Measurements from ENCODE around the gene AGAP1. TPM values are rescaled to one million over a fixed set of nuclear protein-coding genes. Genes with fewer than 3 reads are reported as not detected.
A peak's percentile ranks its signal among the peaks of the same experiment; 100 is the strongest.

AGAP1 gene
- total RNA-seq, 1 donor from 2014 or later = 20.4 TPM

DNA sequence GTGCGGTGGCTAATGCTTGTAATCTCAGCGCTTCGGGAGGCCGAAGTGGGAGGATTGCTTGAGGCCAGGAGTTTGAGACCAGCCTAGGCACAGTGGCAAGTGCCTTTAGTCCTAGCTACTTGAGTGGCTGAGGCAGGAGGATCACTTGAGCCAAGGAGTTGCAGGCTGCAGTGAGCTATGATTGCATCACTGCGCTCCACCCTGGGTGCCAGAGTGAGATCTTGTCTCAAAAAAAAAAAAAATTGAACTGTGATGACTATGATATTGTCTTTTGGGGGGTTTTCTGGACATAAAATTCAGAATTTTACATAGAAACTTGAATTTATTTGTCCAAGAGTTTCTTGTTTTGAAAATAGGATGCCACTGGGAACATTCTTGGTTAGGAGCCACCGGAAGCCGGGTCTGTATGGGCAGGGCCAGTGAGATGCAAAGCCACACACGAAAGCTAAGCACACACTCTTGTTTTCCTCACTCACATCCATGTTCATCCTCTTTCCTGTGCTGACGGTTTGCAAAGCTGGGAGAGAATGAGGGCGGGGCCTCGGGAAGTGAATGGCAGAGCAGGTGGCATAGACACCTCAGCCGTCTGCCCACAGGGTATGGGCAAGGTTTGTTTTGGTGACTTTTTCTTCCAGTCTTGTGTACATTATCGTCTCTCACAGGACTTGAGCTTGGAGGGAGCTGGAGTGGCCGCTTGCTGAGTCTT, 12.6 kb downstream of the AGAP1 start:
- Mint-ChIP-seq H3K4me3 (no peak overlapping the region), H3K9me3 (no peaks in the 10 kb centered on the region), H3K27me3 (ENCODE audit: insufficient read depth, low read depth) (peaks cover 2% of the 10 kb centered on the region), H3K27ac (peak overlapping the region; percentile 37), H3K4me1 (peaks cover 61% of the 10 kb centered on the region), H3K36me3 (peaks cover 4% of the 10 kb centered on the region)
- Histone ChIP-seq H3K36me3 (no peaks in the 10 kb centered on the region), H3K9ac (no peak overlapping the region), H3K27me3 (no peaks in the 10 kb centered on the region), H3K9me3 (ENCODE audit: low read depth) (no peaks in the 10 kb centered on the region), H3K4me1 (peaks cover 52% of the 10 kb centered on the region), H3K4me2 (no peak overlapping the region), H3K79me2 (ENCODE audit: low read depth) (peaks cover 100% of the 10 kb centered on the region), H3K4me3 (no peak overlapping the region), H3K27ac (no peak overlapping the region), H4K20me1 (ENCODE audit: low read depth) (peaks cover 68% of the 10 kb centered on the region), H3F3A (ENCODE audit: low read depth) (peaks cover 30% of the 10 kb centered on the region), H2AFZ (replicated peaks) (no peak overlapping the region)
- DNase-seq (ENCODE audit: low spot score) = no peak
- no peak for TF ChIP-seq EZH2 (IDR thresholded peaks at IDR 0.05)
- TF ChIP-seq EZH2phosphoT487 (IDR thresholded peaks at IDR 0.05) = no peak
- TF ChIP-seq CTCF (IDR thresholded peaks at IDR 0.05) = no peak

DNA sequence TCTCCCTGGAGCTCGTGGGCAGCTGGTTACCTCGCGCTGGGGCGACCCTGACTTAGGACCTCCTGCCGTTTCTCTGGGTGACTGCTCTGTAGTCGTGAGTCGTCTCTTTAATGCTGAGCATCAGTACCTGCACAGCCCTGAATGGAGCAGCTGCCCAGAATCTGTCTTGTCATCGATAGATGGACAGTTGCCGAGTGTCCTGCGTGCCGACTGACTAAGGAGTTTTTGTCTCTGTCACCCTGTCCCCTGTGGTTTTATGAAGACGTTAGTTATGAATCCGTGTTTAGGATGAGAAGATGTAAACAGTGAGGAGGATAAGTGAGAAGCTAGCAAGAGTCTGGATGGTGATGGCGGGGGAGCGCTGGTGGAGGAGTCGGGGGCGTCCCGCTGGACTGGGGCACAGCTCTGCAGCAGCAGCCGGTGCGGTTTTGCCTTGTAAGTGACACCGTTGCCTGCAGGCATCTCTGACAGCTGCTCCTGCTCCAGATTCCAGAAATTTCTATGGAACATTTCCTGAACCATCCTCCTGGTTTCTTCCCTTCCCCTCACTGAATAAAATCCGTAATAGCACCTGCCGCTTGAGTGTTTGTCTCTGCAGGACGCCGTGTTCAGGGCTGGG, 13.3 kb downstream of the AGAP1 start:
- Histone ChIP-seq H2AFZ (replicated peaks) (no peak overlapping the region), H3K4me2 (no peak overlapping the region), H3K79me2 (ENCODE audit: low read depth) (peaks cover 100% of the 10 kb centered on the region), H3K9me3 (ENCODE audit: low read depth) (no peaks in the 10 kb centered on the region), H3K4me1 (peaks cover 47% of the 10 kb centered on the region), H4K20me1 (ENCODE audit: low read depth) (peaks cover 67% of the 10 kb centered on the region), H3K4me3 (no peak overlapping the region), H3K27ac (no peak overlapping the region), H3K27me3 (no peaks in the 10 kb centered on the region), H3F3A (ENCODE audit: low read depth) (peaks cover 25% of the 10 kb centered on the region), H3K36me3 (no peaks in the 10 kb centered on the region), H3K9ac (no peak overlapping the region)
- H3K9me3 Mint-ChIP-seq = no peaks in the 10 kb centered on the region
- H3K4me3 Mint-ChIP-seq = no peak overlapping the region
- peaks cover 4% of the 10 kb centered on the region for H3K36me3 Mint-ChIP-seq
- peaks cover under 1% of the 10 kb centered on the region for H3K27me3 Mint-ChIP-seq (ENCODE audit: insufficient read depth, low read depth)
- no peak for DNase-seq (ENCODE audit: low spot score)
- TF ChIP-seq EZH2 (IDR thresholded peaks at IDR 0.05) = no peak
- TF ChIP-seq CTCF (IDR thresholded peaks at IDR 0.05) = no peak
- no peak for TF ChIP-seq EZH2phosphoT487 (IDR thresholded peaks at IDR 0.05)
- H3K4me1 Mint-ChIP-seq = peaks cover 55% of the 10 kb centered on the region
- no peak overlapping the region for H3K27ac Mint-ChIP-seq

DNA sequence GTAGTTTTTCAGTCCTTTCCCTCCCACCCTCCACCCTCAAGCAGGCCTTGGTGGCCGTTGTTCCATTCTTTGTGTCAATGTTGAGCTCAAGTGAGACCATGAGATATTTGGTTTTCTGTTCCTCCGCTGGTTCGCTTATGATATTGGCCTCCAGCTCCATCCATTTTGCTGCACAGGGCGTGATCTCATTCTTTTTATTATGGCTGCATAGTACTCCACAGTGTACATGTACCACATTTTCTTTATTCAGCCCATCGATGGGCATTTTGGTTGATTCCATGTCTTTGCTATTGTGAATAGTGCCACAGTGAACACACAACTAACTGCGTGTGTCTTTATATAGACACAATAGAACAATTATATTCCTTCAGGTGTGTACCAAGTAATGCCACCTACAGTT, 14.1 kb downstream of the AGAP1 start:
- no peak for TF ChIP-seq EZH2phosphoT487 (IDR thresholded peaks at IDR 0.05)
- no peak for TF ChIP-seq CTCF (IDR thresholded peaks at IDR 0.05)
- TF ChIP-seq EZH2 (IDR thresholded peaks at IDR 0.05) = no peak
- no peak overlapping the region for H3K9ac ChIP-seq
- H3K27me3 ChIP-seq = no peaks in the 10 kb centered on the region
- H3K27ac Mint-ChIP-seq = peak overlapping the region; percentile 42
- peaks cover 64% of the 10 kb centered on the region for H4K20me1 ChIP-seq (ENCODE audit: low read depth)
- H3K9me3 ChIP-seq (ENCODE audit: low read depth) = no peaks in the 10 kb centered on the region
- DNase-seq (ENCODE audit: low spot score) = no peak
- H2AFZ ChIP-seq (replicated peaks) = no peak overlapping the region
- H3K4me1 ChIP-seq = peaks cover 39% of the 10 kb centered on the region
- H3K27me3 Mint-ChIP-seq (ENCODE audit: insufficient read depth, low read depth) = no peaks in the 10 kb centered on the region
- H3K4me1 Mint-ChIP-seq = peaks cover 47% of the 10 kb centered on the region
- no peaks in the 10 kb centered on the region for H3K9me3 Mint-ChIP-seq
- H3F3A ChIP-seq (ENCODE audit: low read depth) = peaks cover 17% of the 10 kb centered on the region
- H3K4me2 ChIP-seq = no peak overlapping the region
- H3K36me3 ChIP-seq = no peaks in the 10 kb centered on the region
- H3K79me2 ChIP-seq (ENCODE audit: low read depth) = peaks cover 100% of the 10 kb centered on the region
- H3K4me3 Mint-ChIP-seq = no peak overlapping the region
- no peak overlapping the region for H3K4me3 ChIP-seq
- peaks cover 4% of the 10 kb centered on the region for H3K36me3 Mint-ChIP-seq
- H3K27ac ChIP-seq = no peak overlapping the region

All from neural progenitor cell (in vitro differentiated cells).